ENCODE data around the gene PSTK.

PSTK gene, protein sequence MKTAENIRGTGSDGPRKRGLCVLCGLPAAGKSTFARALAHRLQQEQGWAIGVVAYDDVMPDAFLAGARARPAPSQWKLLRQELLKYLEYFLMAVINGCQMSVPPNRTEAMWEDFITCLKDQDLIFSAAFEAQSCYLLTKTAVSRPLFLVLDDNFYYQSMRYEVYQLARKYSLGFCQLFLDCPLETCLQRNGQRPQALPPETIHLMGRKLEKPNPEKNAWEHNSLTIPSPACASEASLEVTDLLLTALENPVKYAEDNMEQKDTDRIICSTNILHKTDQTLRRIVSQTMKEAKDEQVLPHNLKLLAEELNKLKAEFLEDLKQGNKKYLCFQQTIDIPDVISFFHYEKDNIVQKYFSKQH

DNA sequence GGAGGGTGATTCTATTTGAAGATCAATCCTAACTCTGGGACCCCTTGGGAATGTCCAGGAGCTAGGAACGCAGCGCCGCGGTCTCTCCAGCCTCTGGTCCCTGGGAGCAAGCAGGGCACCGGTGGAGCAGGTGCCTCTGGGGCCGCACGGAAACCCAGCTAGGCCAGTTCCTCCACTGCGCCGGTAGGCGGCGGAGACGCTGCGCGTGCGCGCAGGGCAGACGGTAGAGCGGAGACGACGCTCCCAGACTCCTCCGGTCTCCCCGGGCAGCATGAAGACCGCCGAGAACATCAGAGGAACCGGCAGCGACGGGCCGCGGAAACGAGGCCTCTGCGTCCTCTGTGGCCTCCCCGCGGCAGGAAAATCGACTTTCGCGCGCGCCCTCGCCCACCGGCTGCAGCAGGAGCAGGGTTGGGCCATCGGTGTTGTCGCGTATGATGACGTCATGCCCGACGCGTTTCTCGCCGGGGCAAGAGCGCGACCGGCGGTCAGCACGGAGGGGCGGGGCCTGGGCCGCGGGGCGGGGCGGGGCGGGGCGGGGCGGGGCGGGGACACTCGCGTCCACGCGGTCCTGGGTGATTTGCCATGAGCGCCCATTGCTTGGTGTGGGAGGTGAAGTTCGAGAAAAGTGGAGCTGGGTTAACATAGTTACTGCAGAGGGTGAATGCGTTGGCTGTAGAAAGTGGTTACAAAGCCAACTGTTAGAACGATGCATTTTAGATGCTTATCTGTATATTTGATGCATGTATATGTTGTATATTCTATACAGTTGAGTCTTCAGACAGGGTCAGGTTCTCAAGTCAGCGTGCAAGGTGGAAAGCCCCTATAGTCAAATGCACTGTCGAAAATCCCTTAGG lies at the start of gene PSTK:
PSTK (plus strand) TSS at position 193 of the 857 bp plus-strand sequence; CDS start at position 272, 79 bp downstream.
- peak; percentile 58 to 73 for DNase-seq (ENCODE audit: low read depth in 2 of 2)

DNA sequence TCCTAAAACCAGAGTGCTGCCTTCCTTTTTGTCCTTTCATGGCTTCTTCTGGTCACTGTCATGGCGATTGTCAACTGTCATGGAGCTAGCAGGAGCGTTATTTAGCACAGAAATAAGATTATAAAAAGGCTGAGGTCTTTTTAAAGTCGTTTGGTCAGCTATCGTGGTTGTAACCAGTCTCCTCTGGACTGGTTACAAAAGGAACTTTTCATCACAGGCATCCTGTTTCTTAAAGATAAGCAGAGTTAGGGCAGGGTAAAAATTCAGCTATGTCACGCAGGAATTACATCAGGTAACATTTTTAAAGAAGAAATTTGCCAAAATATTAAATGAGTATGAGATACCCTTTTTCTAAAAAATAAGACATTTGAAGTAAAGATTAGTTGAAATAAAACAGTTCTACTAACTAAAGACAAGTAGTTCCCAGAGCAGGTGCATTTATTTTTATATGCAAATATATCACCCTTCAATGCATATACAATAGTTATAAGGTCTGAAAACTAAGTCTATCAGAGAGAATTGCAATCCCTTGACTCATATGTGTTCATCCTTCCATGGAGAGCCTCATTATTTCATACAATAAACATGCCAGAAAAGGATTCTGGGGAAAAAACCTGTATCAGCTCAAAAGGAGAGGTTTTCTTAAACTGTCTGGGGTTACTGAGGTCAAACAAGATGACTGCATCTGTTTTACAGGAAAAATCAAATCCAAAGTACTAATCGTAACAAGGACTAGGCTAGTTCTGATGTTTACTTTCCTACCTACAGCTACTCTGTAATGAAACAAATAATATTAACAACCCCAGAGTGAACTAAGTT lies 48.9 kb upstream of the PSTK start:
- DNase-seq (ENCODE audit: low read depth in 2 of 2): no peak

DNA sequence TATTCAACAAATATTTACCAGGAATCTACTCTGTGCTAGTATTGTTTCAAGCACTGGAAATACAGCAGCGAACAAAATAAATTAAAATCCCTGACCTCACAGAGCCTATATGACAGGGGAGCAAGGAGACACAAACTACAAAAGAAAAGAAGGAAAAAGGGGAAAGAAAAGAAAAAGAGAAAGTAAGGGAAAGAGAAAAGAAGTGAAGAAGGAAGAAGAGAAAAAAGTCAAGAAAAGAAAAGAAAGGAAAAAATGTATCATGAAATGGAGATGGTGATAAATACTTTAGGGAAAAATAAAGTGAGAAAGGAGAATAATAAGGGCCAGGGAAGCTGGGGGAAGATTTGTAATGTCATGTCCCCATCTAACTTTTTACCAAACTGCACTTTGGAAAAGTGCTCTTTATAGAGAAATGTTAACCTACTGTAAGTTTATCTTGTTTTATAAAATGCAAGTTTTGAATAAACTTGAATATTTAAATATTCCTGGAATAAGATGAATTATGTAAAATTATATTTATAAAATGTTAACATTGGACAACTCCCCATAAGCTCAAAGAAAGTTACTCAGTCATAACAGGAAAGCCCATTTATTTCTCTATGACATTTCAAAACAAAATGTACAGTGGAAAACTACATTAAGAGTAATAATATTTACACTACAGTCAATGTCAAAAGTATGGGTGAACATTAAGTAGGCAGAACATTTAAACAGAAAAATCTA lies 40.9 kb upstream of the PSTK start:
- DNase-seq (ENCODE audit: low read depth in 2 of 2): no peak

DNA sequence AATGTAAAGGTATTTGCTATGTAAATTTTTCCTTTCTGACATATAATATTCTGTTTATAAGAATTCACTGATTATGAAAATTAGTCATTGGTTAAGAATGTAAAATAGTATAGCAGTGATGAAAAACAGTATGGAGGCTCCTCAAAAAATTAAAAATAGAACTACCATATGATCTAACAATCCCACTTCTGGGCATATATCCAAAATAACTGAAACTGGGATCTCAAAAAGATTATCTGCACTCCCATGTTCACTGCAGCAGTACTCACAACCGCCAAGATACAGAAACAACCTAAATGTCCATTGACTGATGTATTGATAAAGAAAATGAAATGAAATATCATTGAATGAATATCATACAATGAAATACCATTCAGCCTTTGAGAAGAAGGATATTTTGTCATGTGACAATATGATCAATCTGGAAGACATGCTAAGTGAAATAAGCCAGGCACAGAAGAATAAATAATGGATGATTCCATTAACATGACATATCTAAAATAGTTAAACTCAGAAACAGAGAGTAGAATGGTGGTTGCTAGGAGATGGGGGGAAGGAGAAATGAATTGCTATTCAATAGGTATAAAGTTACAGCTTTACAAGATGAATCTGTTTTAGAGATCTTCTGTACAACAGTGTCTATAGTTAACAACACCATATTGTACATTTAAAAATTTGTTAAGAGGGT lies 40.2 kb upstream of the PSTK start:
- no peak for DNase-seq (ENCODE audit: low read depth in 2 of 2)

DNA sequence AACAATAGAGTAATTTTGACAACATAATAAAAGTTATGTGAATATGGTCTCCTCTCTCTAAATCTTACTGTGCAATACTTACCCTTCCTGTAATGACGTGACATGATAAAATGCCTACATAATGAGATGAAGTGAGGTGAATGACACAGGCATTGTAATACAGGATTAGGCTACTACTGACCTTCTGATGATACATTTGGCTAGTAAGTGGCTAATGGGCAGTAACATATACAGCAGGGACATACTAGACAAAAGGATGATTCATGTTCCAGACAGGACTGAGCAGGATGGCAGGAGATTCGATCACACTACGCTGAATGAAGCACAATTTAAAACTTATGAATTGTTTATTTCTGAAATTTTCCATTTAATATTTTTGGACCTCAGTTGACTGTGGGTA lies 30.9 kb upstream of the PSTK start:
- no peak for DNase-seq (ENCODE audit: low read depth in 2 of 2)

DNA sequence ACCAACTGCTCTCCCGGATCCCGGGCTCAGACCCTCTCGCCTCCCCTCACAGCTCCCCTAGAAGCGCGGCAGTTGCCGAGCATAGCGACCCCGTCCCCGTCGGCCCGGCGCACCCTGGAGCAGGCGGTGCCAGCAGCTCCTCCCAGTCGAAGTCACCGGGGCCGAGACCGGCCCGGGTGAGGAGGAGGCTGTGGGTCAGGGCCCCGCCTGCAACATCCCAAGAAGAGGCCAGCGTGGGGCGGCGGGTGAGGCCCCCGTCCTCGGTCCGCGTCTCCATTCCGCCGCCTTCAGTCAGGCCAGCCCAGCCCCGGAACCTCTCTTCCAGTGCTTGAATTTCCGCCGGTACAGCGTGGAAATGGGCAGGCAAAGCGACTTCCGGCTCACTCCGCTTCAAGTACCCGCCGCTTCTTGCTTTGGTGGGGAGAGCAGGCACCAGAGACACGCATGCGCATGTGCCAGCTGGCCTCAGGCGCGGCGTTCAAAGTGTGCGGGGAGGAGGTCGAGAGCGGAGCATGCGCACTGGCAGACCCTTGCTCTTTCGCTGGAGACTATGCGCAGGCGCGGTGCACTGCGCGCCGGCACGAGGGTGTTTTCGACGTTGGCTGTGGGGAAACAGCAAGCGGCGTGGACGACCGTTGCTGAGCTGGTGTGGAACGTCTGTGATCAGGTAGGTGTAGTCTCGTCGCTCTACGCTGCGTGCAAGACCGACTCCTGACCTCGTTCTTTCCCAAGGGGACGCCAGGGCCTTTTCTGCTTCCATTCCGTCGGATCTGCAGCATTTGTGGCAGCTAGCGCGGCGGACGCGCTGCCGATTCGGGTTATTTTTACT lies 26.1 kb upstream of the PSTK start, which contains the start of gene C10orf88:
C10orf88 (minus strand) TSS at position 326 of the 829 bp plus-strand sequence; CDS start at position 277, 49 bp downstream.
- peak; percentile 90 to 97 for DNase-seq (ENCODE audit: low read depth in 2 of 2)

DNA sequence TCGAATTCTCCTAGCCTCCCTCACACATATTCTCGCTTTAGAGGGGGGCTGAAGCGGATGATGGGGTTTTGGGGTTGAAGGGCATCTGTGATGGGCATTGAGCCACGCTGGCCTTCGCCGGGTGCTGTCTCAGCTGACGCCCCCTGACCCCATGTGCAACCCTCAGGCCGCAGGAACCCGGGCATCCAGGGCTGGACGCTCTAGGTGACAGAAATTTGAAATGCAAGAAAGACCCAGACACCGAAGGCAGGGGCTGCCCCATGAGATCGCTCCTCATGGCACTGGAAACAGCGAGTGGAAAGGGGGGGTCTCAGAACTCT lies 25.5 kb upstream of the PSTK start:
- no peak for DNase-seq (ENCODE audit: low read depth in 2 of 2)

DNA sequence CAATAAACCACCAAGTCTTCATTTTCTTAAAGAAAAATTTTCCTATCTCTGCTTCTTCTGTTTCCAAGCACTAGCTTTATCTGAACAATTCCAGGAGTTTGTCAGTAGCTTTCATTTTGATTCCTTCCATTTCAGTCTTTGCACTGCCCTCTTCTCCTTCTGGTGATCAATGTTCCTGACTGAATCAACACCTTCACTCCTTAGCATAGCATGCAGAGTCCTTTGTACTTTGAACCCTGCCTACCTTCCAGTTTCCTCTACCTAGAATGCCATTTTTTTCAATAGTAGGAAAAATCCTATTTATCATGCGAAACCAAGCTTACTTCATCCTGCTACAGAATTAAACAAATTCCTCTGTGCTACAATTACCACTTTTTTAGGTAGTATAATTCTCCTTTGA lies 24.3 kb upstream of the PSTK start:
- DNase-seq (ENCODE audit: low read depth in 2 of 2): no peak

DNA sequence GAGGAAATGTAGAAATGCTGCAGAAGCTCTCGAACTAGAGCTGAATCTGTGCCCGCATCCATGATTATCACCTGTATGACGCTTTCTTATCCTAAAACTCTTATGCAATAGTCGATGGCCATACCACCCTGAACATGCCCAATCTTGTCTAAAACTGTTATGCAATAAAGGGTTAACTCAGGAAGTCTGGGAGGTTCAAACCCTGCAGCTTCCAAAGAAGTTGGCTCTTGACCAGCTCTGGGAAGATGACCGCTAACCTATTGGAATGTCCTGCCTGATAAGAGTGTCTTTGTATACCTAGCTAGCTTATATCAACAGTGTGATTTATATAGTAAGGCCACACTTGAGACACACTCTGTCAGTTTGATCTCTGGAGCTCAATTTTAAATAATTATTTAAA lies 22.7 kb upstream of the PSTK start:
- DNase-seq (ENCODE audit: low read depth in 2 of 2): no peak

DNA sequence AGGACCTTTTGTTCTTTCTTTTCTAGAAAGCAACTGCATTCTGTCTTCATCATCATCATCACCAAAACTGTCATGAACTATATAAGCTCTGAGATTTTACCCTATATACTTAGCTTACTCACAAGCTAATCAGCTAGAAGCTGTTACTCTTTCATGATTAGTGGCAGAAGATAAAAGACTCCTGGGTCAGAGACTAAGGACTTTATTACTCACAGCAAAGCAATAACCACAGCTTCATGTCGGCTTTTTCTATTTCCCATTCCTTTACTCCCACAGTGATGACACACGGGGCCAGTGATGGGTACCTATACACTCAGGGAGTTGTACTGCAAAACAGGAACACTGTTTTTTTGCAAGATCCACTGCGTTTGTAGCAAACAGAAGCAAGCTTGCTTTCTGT lies 17.8 kb upstream of the PSTK start:
- DNase-seq (ENCODE audit: low read depth in 2 of 2): no peak

DNA sequence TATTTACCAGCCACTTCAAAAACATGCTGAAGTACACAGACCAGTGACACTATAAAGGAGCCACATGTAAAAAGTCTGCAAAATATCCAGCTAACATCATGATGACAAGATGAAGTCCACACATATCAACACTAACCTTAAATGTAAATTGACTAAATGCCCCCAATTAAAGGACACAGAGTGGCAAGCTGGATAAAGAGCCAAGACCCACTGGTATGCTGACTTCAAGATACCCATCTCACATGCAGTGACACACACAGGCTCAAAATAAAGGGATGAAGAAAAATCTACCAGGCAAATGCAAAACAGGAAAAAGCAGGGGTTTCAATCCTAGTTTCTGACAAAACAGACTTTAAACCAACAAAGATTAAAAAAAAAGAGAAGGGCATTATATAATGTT lies 13.3 kb upstream of the PSTK start:
- no peak for DNase-seq (ENCODE audit: low read depth in 2 of 2)

DNA sequence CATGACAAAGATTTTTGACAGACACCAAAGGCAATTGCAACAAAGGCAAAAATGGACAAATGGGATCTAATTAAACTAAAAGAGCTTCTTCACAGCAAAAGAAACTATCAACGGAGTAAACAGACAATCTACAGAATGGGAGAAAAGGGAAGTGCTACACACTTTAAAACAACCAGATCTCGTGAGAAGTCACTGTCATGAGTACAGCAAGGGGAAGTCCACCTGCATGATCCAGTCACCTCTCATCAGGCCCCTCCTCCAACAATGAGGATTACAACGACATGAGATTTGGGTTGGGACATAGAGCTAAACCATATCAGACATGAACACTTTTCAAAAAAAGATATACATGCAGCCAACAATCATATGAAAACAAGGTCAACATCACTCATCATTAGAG lies 11.5 kb upstream of the PSTK start:
- DNase-seq (ENCODE audit: low read depth in 2 of 2): no peak

DNA sequence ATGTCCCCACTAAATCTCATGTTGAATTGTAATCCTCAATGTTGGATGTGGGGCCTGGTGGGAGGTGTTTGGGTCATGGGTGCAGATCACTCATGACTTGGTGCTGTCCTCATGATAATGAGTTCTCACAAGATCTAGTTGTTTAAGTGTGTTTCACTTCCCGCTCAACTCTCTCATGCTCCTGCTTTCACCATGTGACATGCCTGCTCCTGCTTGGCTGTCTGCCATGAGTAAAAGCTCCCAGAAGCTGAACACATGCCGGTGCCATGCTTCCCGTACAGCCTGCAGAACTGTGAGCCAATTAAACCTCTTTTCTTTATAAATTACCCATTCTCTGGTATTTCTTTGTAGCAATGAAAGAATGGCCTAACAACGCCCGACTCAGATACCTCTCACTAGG lies 6.2 kb upstream of the PSTK start:
- DNase-seq (ENCODE audit: low read depth in 2 of 2): no peak

DNA sequence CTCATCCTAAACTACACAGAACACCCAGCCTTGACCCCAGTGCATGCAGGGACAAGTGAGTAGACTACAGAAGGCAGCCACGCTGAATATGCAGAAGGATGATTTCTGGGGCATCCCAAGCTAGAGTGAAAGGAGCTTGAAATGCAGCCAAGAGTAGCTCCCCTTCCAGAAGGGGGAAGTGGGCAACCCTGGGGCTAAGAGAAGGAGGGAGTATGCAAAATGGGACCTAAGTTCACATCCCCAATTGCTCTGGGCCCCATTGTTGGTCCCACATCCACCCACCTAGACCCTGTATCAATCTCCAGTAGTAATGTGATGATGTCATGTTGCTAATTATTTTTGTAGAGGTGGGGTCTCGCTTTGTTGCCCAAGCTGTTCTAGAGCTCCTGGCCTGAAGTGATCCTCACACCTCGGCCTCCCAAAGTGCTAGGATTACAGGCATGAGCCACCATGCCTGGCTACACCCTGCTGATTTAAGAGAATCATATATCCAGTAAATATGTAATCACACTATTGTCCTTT lies 5.6 kb upstream of the PSTK start:
- DNase-seq (ENCODE audit: low read depth in 2 of 2): no peak

DNA sequence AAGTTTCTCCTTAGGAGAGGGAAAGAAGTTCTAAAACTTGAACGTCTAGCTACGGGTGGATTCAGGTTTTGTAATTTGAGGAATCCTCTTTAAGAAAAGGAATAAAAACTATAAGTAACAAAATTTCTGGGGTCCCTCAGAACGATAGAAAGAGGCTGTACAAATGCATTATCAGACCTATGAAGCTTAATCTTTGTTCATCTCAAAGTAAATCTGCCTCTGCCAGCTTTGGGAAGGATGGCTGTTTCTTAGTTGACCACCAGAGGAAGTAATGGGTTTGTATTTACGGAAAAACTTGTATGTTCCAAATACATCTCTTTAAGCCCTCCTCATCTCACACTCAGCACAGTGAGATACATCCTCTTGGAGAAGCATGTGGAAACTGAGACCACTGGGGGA lies 864 bp downstream of the PSTK start:
- no peak for DNase-seq (ENCODE audit: low read depth in 2 of 2)

DNA sequence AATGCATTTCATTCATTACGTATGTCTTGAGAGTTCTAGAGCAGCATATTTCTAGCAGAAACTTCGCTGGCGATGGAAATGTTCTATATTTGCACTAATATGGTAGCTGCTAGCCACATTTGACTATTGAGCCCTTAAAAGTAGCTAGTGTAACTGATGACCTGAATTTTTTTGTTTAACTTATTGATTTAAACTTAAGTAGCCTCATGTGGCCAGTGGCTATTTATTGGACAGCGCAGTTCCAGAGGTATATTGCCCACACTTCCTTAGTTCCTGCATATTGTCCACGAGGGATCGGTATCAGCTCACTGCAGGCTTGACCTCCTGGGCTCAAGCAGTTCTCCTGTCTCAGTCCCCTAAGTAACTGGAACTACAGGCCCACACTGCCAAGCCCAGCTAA lies 3.7 kb downstream of the PSTK start:
- DNase-seq (ENCODE audit: low read depth in 2 of 2): no peak

DNA sequence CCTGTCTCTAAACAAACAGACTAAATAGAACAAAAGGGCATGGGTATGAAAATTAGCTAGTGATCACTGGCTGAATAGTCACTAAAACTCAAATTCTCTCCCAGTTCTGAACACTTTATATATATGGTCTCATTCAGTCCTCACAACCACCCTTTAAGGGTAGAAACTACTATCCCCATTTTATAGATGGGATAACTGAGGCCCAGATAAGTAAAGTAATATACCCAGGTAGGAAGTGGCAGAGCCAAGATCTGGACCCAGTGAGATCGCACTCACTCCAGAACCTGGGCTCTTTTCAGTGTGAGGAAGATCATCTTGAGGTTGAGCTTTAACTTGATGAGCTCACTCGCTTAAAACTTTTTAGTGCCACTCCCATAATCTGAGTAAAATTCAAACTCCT lies 4.5 kb downstream of the PSTK start:
- DNase-seq (ENCODE audit: low read depth in 2 of 2): no peak

DNA sequence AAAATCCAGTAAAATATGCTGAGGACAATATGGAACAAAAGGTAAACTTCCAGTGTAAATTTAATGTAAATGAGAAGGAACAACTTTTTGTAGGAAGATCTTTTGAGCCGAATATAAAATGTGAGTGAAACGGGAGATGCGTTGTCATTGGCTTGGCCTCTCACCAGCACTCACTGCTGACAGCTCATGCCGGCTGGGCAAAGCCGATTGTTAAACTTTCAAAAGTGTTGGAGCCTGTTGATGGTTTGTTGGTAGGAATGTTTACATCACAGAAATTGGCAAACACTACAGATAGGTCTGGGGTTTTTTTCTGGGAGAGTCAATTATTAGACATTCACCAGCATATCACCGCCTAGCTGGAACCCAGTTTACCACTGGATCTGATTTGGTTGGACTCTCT lies 6.1 kb downstream of the PSTK start:
- DNase-seq (ENCODE audit: low read depth in 2 of 2): no peak

DNA sequence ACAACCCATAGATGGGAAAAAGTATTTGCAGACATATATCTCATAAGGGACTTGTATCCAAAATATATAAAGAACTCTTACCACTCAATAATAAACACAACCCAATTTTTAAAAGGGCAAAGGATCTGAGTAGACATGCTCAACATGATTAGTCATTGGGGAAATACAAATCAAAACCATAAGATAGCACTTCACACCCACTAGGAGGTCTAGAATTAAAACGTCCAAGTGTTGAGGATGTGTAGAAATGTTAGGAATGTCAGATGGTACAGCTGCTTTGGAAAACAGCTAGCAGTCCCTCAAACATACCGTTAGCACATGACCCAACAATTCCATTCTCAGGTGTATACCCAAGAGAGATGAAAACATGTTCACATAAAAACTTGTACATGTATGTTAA lies 8.3 kb downstream of the PSTK start:
- DNase-seq (ENCODE audit: low read depth in 2 of 2): no peak

DNA sequence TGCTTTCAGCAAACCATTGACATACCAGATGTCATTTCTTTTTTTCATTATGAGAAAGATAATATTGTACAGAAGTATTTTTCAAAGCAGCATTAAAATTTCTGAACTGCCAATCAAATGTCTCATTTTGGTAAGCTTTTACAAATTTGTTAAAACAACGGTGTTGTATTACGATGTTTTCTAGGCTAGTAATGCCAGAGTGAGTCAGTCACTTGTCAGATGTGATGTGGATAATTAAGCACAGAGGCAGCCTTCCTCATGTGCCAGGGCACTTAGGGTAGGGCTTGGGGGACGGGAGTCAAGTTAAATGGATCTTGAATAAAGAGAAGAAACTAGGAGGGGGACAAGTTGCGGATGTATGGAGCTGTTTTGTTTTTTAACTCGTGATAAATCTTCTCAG lies 10.1 kb downstream of the PSTK start:
- no peak for DNase-seq (ENCODE audit: low read depth in 2 of 2)

All from stimulated activated CD4-positive, alpha-beta T cell treated with anti-CD3 and anti-CD28 coated beads, Interleukin-1b, Interleukin-23, amount 100 ng/mL, for 1 hour (primary cell).